ENCODE data around the gene MAPK4. TPM values are rescaled to one million over a fixed set of nuclear protein-coding genes. Genes with fewer than 3 reads are reported as not detected.

The MAPK4 gene
- total RNA-seq, 1 donor from 2014 or later = 3.1 TPM

- TF ChIP-seq CTCF (IDR thresholded peaks at IDR 0.05; ENCODE audit: insufficient read depth, low read length, poor library complexity, severe bottlenecking) = no peak
- Histone ChIP-seq H3K36me3 (ENCODE audit: control insufficient read depth, insufficient read depth, low read length) (no peaks in the 10 kb centered on the region), H3K4me3 (ENCODE audit: low read depth, low read length) (no peak overlapping the region), H3K27me3 (ENCODE audit: control insufficient read depth, insufficient read depth, low read length) (peaks cover 5% of the 10 kb centered on the region)
- no peak for DNase-seq (ENCODE audit: low read depth)
Observed at GRCh38 chr18:50661013-50661412, 101.1 kb downstream of the MAPK4 start.

GRCh38 chr18:50662177-50662576 lies 102.3 kb downstream of the MAPK4 start:
- TF ChIP-seq CTCF (IDR thresholded peaks at IDR 0.05; ENCODE audit: insufficient read depth, low read length, poor library complexity, severe bottlenecking) = peak; percentile 35
- Histone ChIP-seq H3K36me3 (ENCODE audit: control insufficient read depth, insufficient read depth, low read length) (no peaks in the 10 kb centered on the region), H3K27me3 (ENCODE audit: control insufficient read depth, insufficient read depth, low read length) (peaks cover 5% of the 10 kb centered on the region), H3K4me3 (ENCODE audit: low read depth, low read length) (no peak overlapping the region)
- DNase-seq (ENCODE audit: low read depth) = no peak

GRCh38 chr18:50662775-50663383 lies 103.0 kb downstream of the MAPK4 start:
- Histone ChIP-seq H3K27me3 (ENCODE audit: control insufficient read depth, insufficient read depth, low read length) (peaks cover 5% of the 10 kb centered on the region), H3K36me3 (ENCODE audit: control insufficient read depth, insufficient read depth, low read length) (no peaks in the 10 kb centered on the region), H3K4me3 (ENCODE audit: low read depth, low read length) (no peak overlapping the region)
- DNase-seq (ENCODE audit: low read depth) = no peak
- no peak for TF ChIP-seq CTCF (IDR thresholded peaks at IDR 0.05; ENCODE audit: insufficient read depth, low read length, poor library complexity, severe bottlenecking)

GRCh38 chr18:50663626-50664441 lies 103.9 kb downstream of the MAPK4 start:
- Histone ChIP-seq H3K4me3 (ENCODE audit: low read depth, low read length) (no peak overlapping the region), H3K27me3 (ENCODE audit: control insufficient read depth, insufficient read depth, low read length) (peaks cover 5% of the 10 kb centered on the region), H3K36me3 (ENCODE audit: control insufficient read depth, insufficient read depth, low read length) (no peaks in the 10 kb centered on the region)
- TF ChIP-seq CTCF (IDR thresholded peaks at IDR 0.05; ENCODE audit: insufficient read depth, low read length, poor library complexity, severe bottlenecking) = no peak
- DNase-seq (ENCODE audit: low read depth) = no peak

- no peak for TF ChIP-seq CTCF (IDR thresholded peaks at IDR 0.05; ENCODE audit: insufficient read depth, low read length, poor library complexity, severe bottlenecking)
Observed at GRCh38 chr18:50665015-50665414, 105.1 kb downstream of the MAPK4 start.

More at GRCh38 chr18:50665015-50665414, 105.1 kb downstream of the MAPK4 start:
- no peak for DNase-seq (ENCODE audit: low read depth)
- no peak overlapping the region for H3K4me3 ChIP-seq (ENCODE audit: low read depth, low read length)
- H3K36me3 ChIP-seq (ENCODE audit: control insufficient read depth, insufficient read depth, low read length) = no peaks in the 10 kb centered on the region
- H3K27me3 ChIP-seq (ENCODE audit: control insufficient read depth, insufficient read depth, low read length) = peaks cover 5% of the 10 kb centered on the region
